NB4 (cell line): Measurements from ENCODE around the gene WDR7.

Source experiments
- DNase-seq: peaks from one replicate; pipeline ENCODE4 v3.0.0; 2010; ENCODE audit warnings: low read depth
- H3K4me3 ChIP-seq: one replicate; pipeline ENCODE4 v1.5.1; 2011; ENCODE audit warnings: mild to moderate bottlenecking, low read depth, low read length, moderate library complexity
- CTCF ChIP-seq: IDR thresholded peaks from one replicate; pipeline ENCODE4 v1.5.1; 2012; ENCODE audit warnings: low read depth, low read length
- MAX ChIP-seq: IDR thresholded peaks from 2 replicates; pipeline ENCODE4 v1.6.1; 2011; ENCODE audit warnings: low read depth, low read length
- MYC ChIP-seq: IDR thresholded peaks from 2 replicates; pipeline ENCODE4 v1.6.1; 2011; ENCODE audit warnings: low read depth, low read length
- POLR2A ChIP-seq: IDR thresholded peaks from 2 replicates; pipeline ENCODE4 v1.6.1; 2011; ENCODE audit warnings: mild to moderate bottlenecking; ENCODE audit not compliant: insufficient read length; ENCODE audit errors: extremely low read depth

WDR7 gene

GRCh38 chr18:56795381-56795780 is 144.2 kb downstream of the WDR7 start:
- H3K4me3 ChIP-seq = no peak overlapping the region
- TF ChIP-seq CTCF (no peak), MAX (no peak), POLR2A (no peak), MYC (no peak)
- no peak for DNase-seq

GRCh38 chr18:56799756-56800155 is 148.6 kb downstream of the WDR7 start:
- no peak for TF ChIP-seq POLR2A
- no peak for TF ChIP-seq MAX
- TF ChIP-seq MYC = no peak
- TF ChIP-seq CTCF = no peak

GRCh38 chr18:56803051-56803450 is 151.9 kb downstream of the WDR7 start:
- H3K4me3 ChIP-seq = no peak overlapping the region
- TF ChIP-seq POLR2A (no peak), CTCF (no peak), MYC (no peak), MAX (no peak)
- DNase-seq = no peak

More at GRCh38 chr18:56799756-56800155, 148.6 kb downstream of the WDR7 start:
- no peak for DNase-seq
- no peak overlapping the region for H3K4me3 ChIP-seq

- no peak overlapping the region for H3K4me3 ChIP-seq
- TF ChIP-seq MYC = no peak
- no peak for TF ChIP-seq CTCF
- no peak for TF ChIP-seq POLR2A
- TF ChIP-seq MAX = no peak
- no peak for DNase-seq
Measured at GRCh38 chr18:56804395-56804794, 153.2 kb downstream of the WDR7 start.

GRCh38 chr18:56807901-56808300 is 156.7 kb downstream of the WDR7 start:
- TF ChIP-seq POLR2A (no peak), CTCF (no peak), MYC (no peak), MAX (no peak)
- no peak for DNase-seq
- no peak overlapping the region for H3K4me3 ChIP-seq

GRCh38 chr18:56812674-56813073 is 161.5 kb downstream of the WDR7 start:
- H3K4me3 ChIP-seq = no peak overlapping the region
- TF ChIP-seq MAX (no peak), MYC (no peak), CTCF (no peak), POLR2A (no peak)
- DNase-seq = no peak
